HepG2 (cell line): ENCODE data around the gene XCR1. TPM values are rescaled to one million over a fixed set of nuclear protein-coding genes. Genes with fewer than 3 reads are reported as not detected.

Experiments
- CCDC6 ChIP-seq: sonication (generic); formaldehyde crosslinking; IDR thresholded peaks from 2 replicates; pipeline ENCODE4 v1.8.1; 2022; ENCODE audit warnings: mild to moderate bottlenecking, missing genetic modification reagents, moderate library complexity
- HOMEZ ChIP-seq: IDR thresholded peaks from 2 replicates; pipeline ENCODE4 v1.6.1; 2016; ENCODE audit warnings: low read depth
- MBD4 ChIP-seq: IDR thresholded peaks from 2 replicates; pipeline ENCODE4 v1.6.1; 2012; ENCODE audit warnings: low read length, inconsistent platforms, borderline replicate concordance
- PITX1 ChIP-seq: sonication (generic); formaldehyde crosslinking; IDR thresholded peaks from 2 replicates; pipeline ENCODE4 v1.5.1; 2020; ENCODE audit warnings: mild to moderate bottlenecking, missing genetic modification reagents
- RFXAP ChIP-seq: sonication (generic); formaldehyde crosslinking; IDR thresholded peaks from 2 replicates; pipeline ENCODE4 v1.4.0; 2020; ENCODE audit warnings: missing genetic modification reagents, borderline replicate concordance
- SOX5 ChIP-seq: IDR thresholded peaks from 2 replicates; pipeline ENCODE4 v1.6.1; 2016; ENCODE audit warnings: borderline replicate concordance
- TGIF2 ChIP-seq: IDR thresholded peaks from 2 replicates; pipeline ENCODE4 v1.6.1; 2016; ENCODE audit warnings: control low read depth, missing compliant biosample characterization
- TRAFD1 ChIP-seq: sonication (generic); formaldehyde crosslinking; IDR thresholded peaks from 2 replicates; pipeline ENCODE4 v1.5.1; 2020; ENCODE audit warnings: missing genetic modification reagents, mild to moderate bottlenecking, borderline replicate concordance
- ZBED4 ChIP-seq: sonication (generic); formaldehyde crosslinking; IDR thresholded peaks from 2 replicates; pipeline ENCODE4 v1.4.0; 2020; ENCODE audit warnings: missing genetic modification reagents, borderline replicate concordance
- ZBTB8A ChIP-seq: sonication (generic); formaldehyde crosslinking; IDR thresholded peaks from 2 replicates; pipeline ENCODE4 v1.4.0; 2020; ENCODE audit warnings: mild to moderate bottlenecking, low read depth, missing genetic modification reagents, borderline replicate concordance
- ZFP82 ChIP-seq: sonication (generic); formaldehyde crosslinking; IDR thresholded peaks from 2 replicates; pipeline ENCODE4 v1.5.1; 2020; ENCODE audit warnings: mild to moderate bottlenecking, missing genetic modification reagents, borderline replicate concordance
- ZMAT3 ChIP-seq: sonication (generic); formaldehyde crosslinking; conservative IDR thresholded peaks from 2 replicates; pipeline ENCODE4 v1.7.0; 2021; ENCODE audit warnings: missing genetic modification reagents
- ZNF232 ChIP-seq: sonication (generic); formaldehyde crosslinking; IDR thresholded peaks from 2 replicates; pipeline ENCODE4 v1.4.0; 2020; ENCODE audit warnings: missing genetic modification reagents, borderline replicate concordance
- ZNF3 ChIP-seq: IDR thresholded peaks from 2 replicates; pipeline ENCODE4 v1.7.0; 2017; ENCODE audit warnings: inconsistent platforms
- ZNF326 ChIP-seq: sonication (generic); formaldehyde crosslinking; IDR thresholded peaks from 2 replicates; pipeline ENCODE4 v1.4.0; 2020; ENCODE audit warnings: missing genetic modification reagents, borderline replicate concordance
- ZNF33A ChIP-seq: sonication (generic); formaldehyde crosslinking; IDR thresholded peaks from 2 replicates; pipeline ENCODE4 v1.5.1; 2020; ENCODE audit warnings: missing genetic modification reagents, mild to moderate bottlenecking, moderate library complexity, borderline replicate concordance
- ZNF772 ChIP-seq: sonication (generic); formaldehyde crosslinking; IDR thresholded peaks from 2 replicates; pipeline ENCODE4 v1.5.0; 2020; ENCODE audit warnings: mild to moderate bottlenecking, missing genetic modification reagents
- polyA plus RNA-seq, 8 experiments: library from polyadenylated mRNA; depleted of rRNA in 3 of 8; stranded (reverse) in 7 of 8; unstranded in 1 of 8; fragments of >200 nt; fragmentation: Illumina TruSeq in 4 of 8; extraction: Trizol in 4 of 8; gene quantifications; 2 replicates each; pipeline versions ENCODE4 v1.2.1 to v1.2.3, GENCODE V29; 2011 to 2016; ENCODE audit warnings: low read depth in 4 of 8, missing spikeins in 1 of 8, mixed read lengths in 1 of 8; ENCODE audit not compliant: insufficient read depth in 1 of 8
- total RNA-seq, 5 experiments: library from RNA; depleted of rRNA; stranded (reverse); fragments of >200 nt; fragmentation: Illumina TruSeq; extraction: Trizol; gene quantifications; 2 replicates each; pipeline ENCODE4 v1.2.3, GENCODE V29; 2016; ENCODE audit warnings: low read depth in 1 of 5
- TF ChIP-seq, protein P1 (sequence below): sonication (generic); formaldehyde crosslinking; IDR thresholded peaks from 2 replicates; pipeline ENCODE4 v1.4.0; 2020; ENCODE audit warnings: mild to moderate bottlenecking, missing genetic modification reagents

XCR1 gene
- total and polyA plus RNA-seq, 2 of the 13 experiments (the other 11 are each of a cell fraction or from before 2014, with no cell fraction given), result not detected

DNA sequence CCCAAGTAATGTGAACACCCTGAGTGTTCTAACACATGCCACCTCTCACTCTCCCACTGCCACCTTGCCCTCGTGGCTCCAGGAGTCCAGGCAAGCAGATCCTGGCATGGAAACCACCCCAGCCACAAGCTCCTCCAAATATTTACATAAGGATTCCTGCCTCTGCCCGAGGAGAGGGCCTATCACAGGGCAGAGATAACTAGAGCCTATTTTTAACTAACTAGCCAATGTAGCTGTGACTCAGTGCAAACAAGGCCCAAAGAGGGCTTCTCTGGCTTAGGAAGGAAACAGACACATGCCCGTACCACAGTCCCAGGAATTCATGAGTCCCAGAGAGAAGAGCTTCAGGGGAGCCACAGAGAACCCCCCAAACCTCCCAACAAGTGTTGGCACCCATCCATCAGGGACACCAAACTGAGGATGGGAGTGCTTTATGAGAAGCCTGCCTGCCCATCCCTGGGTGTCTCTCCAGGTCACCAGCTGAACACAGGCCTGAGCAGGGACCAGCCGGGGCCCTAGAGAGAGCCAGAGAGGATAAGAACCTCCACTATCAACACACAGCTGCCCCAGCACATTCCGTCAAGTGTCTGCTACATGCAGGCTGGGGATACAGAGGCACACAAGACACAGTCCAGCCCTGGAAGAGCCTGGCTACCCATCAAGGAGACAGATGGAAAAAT is 40.8 kb downstream of the XCR1 start (continued):
- TF ChIP-seq TRAFD1 (CRISPR knock-in tag) (0 out of 2 replicates have a peak, but pooled peaks have one; percentile 23), HOMEZ (0 out of 2 replicates have a peak, but pooled peaks have one; percentile 34), ZBED4 (CRISPR knock-in tag) (0 out of 2 replicates have a peak, but pooled peaks have one; percentile 52), TGIF2 (CRISPR knock-in tag) (peak; percentile 72; the same call in 1 of the 2 replicates), ZMAT3 (no peak), SOX5 (0 out of 2 replicates have a peak, but pooled peaks have one; percentile 27), ZNF326 (CRISPR knock-in tag) (no peak), ZNF232 (CRISPR knock-in tag) (no peak), CCDC6 (CRISPR knock-in tag) (0 out of 2 replicates have a peak, but pooled peaks have one; percentile 29), ZNF3 (CRISPR knock-in tag) (0 out of 2 replicates have a peak, but pooled peaks have one; percentile 18), ZFP82 (CRISPR knock-in tag) (0 out of 2 replicates have a peak, but pooled peaks have one; percentile 45), PITX1 (CRISPR knock-in tag) (peak; percentile 27; the same call in 1 of the 2 replicates), MBD4 (no peak), ZBTB8A (no peak), ZNF772 (CRISPR knock-in tag) (peak; percentile 56; the same call in 1 of the 2 replicates), RFXAP (CRISPR knock-in tag) (0 out of 2 replicates have a peak, but pooled peaks have one; percentile 34), ZNF33A (CRISPR knock-in tag) (peak; percentile 86; the same call in 1 of the 2 replicates)
- TF ChIP-seq, protein P1, sequence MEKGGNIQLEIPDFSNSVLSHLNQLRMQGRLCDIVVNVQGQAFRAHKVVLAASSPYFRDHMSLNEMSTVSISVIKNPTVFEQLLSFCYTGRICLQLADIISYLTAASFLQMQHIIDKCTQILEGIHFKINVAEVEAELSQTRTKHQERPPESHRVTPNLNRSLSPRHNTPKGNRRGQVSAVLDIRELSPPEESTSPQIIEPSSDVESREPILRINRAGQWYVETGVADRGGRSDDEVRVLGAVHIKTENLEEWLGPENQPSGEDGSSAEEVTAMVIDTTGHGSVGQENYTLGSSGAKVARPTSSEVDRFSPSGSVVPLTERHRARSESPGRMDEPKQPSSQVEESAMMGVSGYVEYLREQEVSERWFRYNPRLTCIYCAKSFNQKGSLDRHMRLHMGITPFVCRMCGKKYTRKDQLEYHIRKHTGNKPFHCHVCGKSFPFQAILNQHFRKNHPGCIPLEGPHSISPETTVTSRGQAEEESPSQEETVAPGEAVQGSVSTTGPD (CRISPR knock-in tag), result 0 out of 2 replicates have a peak, but pooled peaks have one; percentile 61
